Spleen (tissue), 11 donors: ENCODE results near the gene TTC22. TPM values are rescaled to one million over a fixed set of nuclear protein-coding genes. Genes with fewer than 3 reads are reported as not detected.

ENCODE experiments used
- DNase-seq: peaks from one replicate; pipeline ENCODE4 v3.0.0-alpha.2; 2020
- H3K27ac ChIP-seq, 8 donors: fragments of 200-600 bp; sonication (generic) in 7 of 8; 1 replicate in 4 of 8; 2 replicates in 4 of 8; pipeline versions ENCODE4 v1.5.0 to v1.8.0; 2016 to 2021; ENCODE audit warnings: inconsistent platforms in 4 of 8, mild to moderate bottlenecking in 4 of 8, moderate library complexity in 1 of 8
- H3K27me3 ChIP-seq, 7 donors: fragments of 200-600 bp; sonication (generic) in 6 of 7; replicated peaks in 1 of 7; 1 replicate in 4 of 7; 2 replicates in 3 of 7; pipeline versions ENCODE4 v1.5.0 to v1.8.0; 2016 to 2021; ENCODE audit warnings: inconsistent platforms in 3 of 7, mild to moderate bottlenecking in 1 of 7
- H3K36me3 ChIP-seq, 6 donors: fragments of 200-600 bp; sonication (generic) in 5 of 6; 1 replicate in 4 of 6; 2 replicates in 2 of 6; pipeline versions ENCODE4 v1.5.0 to v1.8.0; 2016 to 2021; ENCODE audit warnings: inconsistent platforms in 2 of 6
- H3K4me1 ChIP-seq, 6 donors: fragments of 200-600 bp; sonication (generic) in 5 of 6; 1 replicate in 3 of 6; 2 replicates in 3 of 6; pipeline versions ENCODE4 v1.5.0 to v1.8.0; 2016 to 2021; ENCODE audit warnings: inconsistent platforms in 3 of 6
- H3K4me3 ChIP-seq, 8 donors: fragments of 200-600 bp; sonication (generic) in 7 of 8; 1 replicate in 4 of 8; 2 replicates in 4 of 8; pipeline versions ENCODE4 v1.5.0 to v1.8.0; 2016 to 2021; ENCODE audit warnings: inconsistent platforms in 4 of 8, mild to moderate bottlenecking in 4 of 8, moderate library complexity in 2 of 8
- H3K9me3 ChIP-seq, 8 donors: fragments of 200-600 bp; sonication (generic) in 7 of 8; 1 replicate in 4 of 8; 2 replicates in 4 of 8; pipeline versions ENCODE4 v1.5.0 to v1.8.0; 2016 to 2021; ENCODE audit warnings: inconsistent platforms in 4 of 8
- CTCF ChIP-seq, 11 experiments: fragments of 200-600 bp in 7 of 11; fragments of 450-650 bp in 4 of 11; sonication (generic) in 4 of 11; IDR thresholded peaks in 8 of 11; conservative IDR thresholded peaks in 3 of 11; 1 replicate in 7 of 11; 2 replicates in 4 of 11; pipeline versions ENCODE4 v1.4.0 to v1.8.0; 2016 to 2021; ENCODE audit warnings: antibody characterized with exemption in 11 of 11, inconsistent platforms in 4 of 11, mild to moderate bottlenecking in 1 of 11
- POLR2A ChIP-seq, 3 donors: fragments of 450-650 bp; IDR thresholded peaks; one replicate each; pipeline ENCODE4 v1.5.1; 2017; ENCODE audit warnings: antibody characterized with exemption in 3 of 3, mild to moderate bottlenecking in 1 of 3
- POLR2AphosphoS5 ChIP-seq, 3 donors: sonication (generic); formaldehyde crosslinking; IDR thresholded peaks; one replicate each; pipeline ENCODE4 v1.5.1; 2017; ENCODE audit warnings: antibody characterized with exemption in 3 of 3
- WGBS, 5 donors: extraction: QIAGEN DNeasy Blood & Tissue Kit in 3 of 5; methylation state at CpG; one replicate each; pipeline versions ENCODE4 v1.1.5 to v1.1.7; 2013 to 2018; 5-methylcytosine and 5-hydroxymethylcytosine counted together
- intact Hi-C: fragments of 100-400 bp; cut with DNase I; formaldehyde crosslinking; loops from one replicate; pipeline ENCODE4 v1.15.0; 2023; ENCODE audit warnings: low total_unique reads
- polyA plus RNA-seq, 3 donors: library from polyadenylated mRNA; stranded (reverse); fragments of 200-250 nt; gene quantifications; one replicate each; pipeline ENCODE4 v1.2.1, GENCODE V29; 2013
- total RNA-seq, 7 donors: library from RNA; depleted of rRNA in 3 of 7; stranded (reverse); fragments of >200 nt in 3 of 7; fragmentation: NEBNext Ultra II Directional in 4 of 7; extraction: Animal tissue kit (Norgen Biotek cat#: 25700) in 4 of 7; gene quantifications; one replicate each; pipeline versions ENCODE4 v1.1.0 to v1.2.1, GENCODE V29; 2016 to 2021
- donor health status: healthy with polysubstance abuse.
- donor health status: DM: no; HTN: no; CAD: no; lungs with moderate emphysema.
- donor health status: DM: no; HTN: no; CAD: no.
- donor health status: Bipolar disorder and iron deficiency.
- donor health status: healthy.
- donor health status: DM: no; HTN: no; CAD: no.
- donor health status: DM: yes; HTN: yes; CAD: no.

Gene TTC22
- total and polyA plus RNA-seq, 10 donors, result 0.73 to 6.4 (median 3.5) TPM

- 82 to 91% (median 88%) methylated on average over 2 of the region's 2 CpGs for WGBS, 5 donors
Observed at GRCh38 chr1:54782588-54782987, 18.5 kb downstream of the TTC22 start.

GRCh38 chr1:54782156-54782555, 19.0 kb downstream of the TTC22 start:
- 74 to 85% (median 77%) methylated on average over 6 of the region's 6 CpGs for WGBS, 5 donors
- Histone ChIP-seq H3K4me1 (peaks cover 0 to 10% (median 0%) of the 10 kb centered on the region in 6 donors), H3K4me3 (no peak overlapping the region), H3K27ac (no peak overlapping the region), H3K9me3 (no peaks in the 10 kb centered on the region), H3K27me3 (peaks cover 0 to 26% (median 5%) of the 10 kb centered on the region in 7 donors), H3K36me3 (peaks cover 0 to 64% (median 7%) of the 10 kb centered on the region in 6 donors)
- DNase-seq, result no peak
- TF ChIP-seq POLR2AphosphoS5 (IDR thresholded peaks at IDR 0.05) (no peak), CTCF (IDR thresholded peaks at IDR 0.05 in 8 of 11, conservative IDR thresholded peaks at IDR 0.05 in 3 of 11) (no peak), POLR2A (IDR thresholded peaks at IDR 0.05) (no peak)
- intact Hi-C loops, result no loop called here

More at GRCh38 chr1:54782588-54782987, 18.5 kb downstream of the TTC22 start:
- Histone ChIP-seq H3K9me3 (no peaks in the 10 kb centered on the region), H3K27me3 (peaks cover 0 to 27% (median 5%) of the 10 kb centered on the region in 7 donors), H3K36me3 (peaks cover 0 to 69% (median 7%) of the 10 kb centered on the region in 6 donors), H3K4me3 (no peak overlapping the region), H3K27ac (no peak overlapping the region), H3K4me1 (peaks cover 0 to 10% (median 0%) of the 10 kb centered on the region in 6 donors)
- no peak for DNase-seq
- intact Hi-C loops, result no loop called here
- TF ChIP-seq CTCF (IDR thresholded peaks at IDR 0.05 in 8 of 11, conservative IDR thresholded peaks at IDR 0.05 in 3 of 11), result no peak
- no peak for TF ChIP-seq POLR2AphosphoS5 (IDR thresholded peaks at IDR 0.05)
- TF ChIP-seq POLR2A (IDR thresholded peaks at IDR 0.05), result no peak

- no peak overlapping the region for H3K4me3 ChIP-seq
- DNase-seq, result no peak
- peaks cover 0 to 21% (median 5%) of the 10 kb centered on the region in 7 donors for H3K27me3 ChIP-seq
- no peak for TF ChIP-seq POLR2A (IDR thresholded peaks at IDR 0.05)
- no peak for TF ChIP-seq POLR2AphosphoS5 (IDR thresholded peaks at IDR 0.05)
- no peak for TF ChIP-seq CTCF (IDR thresholded peaks at IDR 0.05 in 8 of 11, conservative IDR thresholded peaks at IDR 0.05 in 3 of 11)
- H3K9me3 ChIP-seq, result no peaks in the 10 kb centered on the region
- H3K27ac ChIP-seq, result no peak overlapping the region
- intact Hi-C loops, result no loop called here
- 44 to 79% (median 59%) methylated on average over 56 to 74 of the region's 74 CpGs for WGBS, 5 donors
- peaks cover 0 to 54% (median 7%) of the 10 kb centered on the region in 6 donors for H3K36me3 ChIP-seq
- H3K4me1 ChIP-seq, result peaks cover 0 to 10% (median 0%) of the 10 kb centered on the region in 6 donors
Observed at GRCh38 chr1:54781023-54781723, 19.9 kb downstream of the TTC22 start.

GRCh38 chr1:54777431-54777830, 23.7 kb downstream of the TTC22 start:
- intact Hi-C loops, result no loop called here
- peaks cover 0 to 20% (median 5%) of the 10 kb centered on the region in 7 donors for H3K27me3 ChIP-seq
- TF ChIP-seq POLR2AphosphoS5 (IDR thresholded peaks at IDR 0.05) (no peak), CTCF (IDR thresholded peaks at IDR 0.05 in 8 of 11, conservative IDR thresholded peaks at IDR 0.05 in 3 of 11) (no peak), POLR2A (IDR thresholded peaks at IDR 0.05) (no peak)
- H3K4me1 ChIP-seq, result peaks cover 0 to 10% (median 0%) of the 10 kb centered on the region in 6 donors
- WGBS, 5 donors, result 61 to 94% (median 85%) methylated on average over 4 of the region's 4 CpGs
- DNase-seq, result no peak
- H3K4me3 ChIP-seq, result no peak overlapping the region
- H3K27ac ChIP-seq, result no peak overlapping the region
- H3K9me3 ChIP-seq, result no peaks in the 10 kb centered on the region
- H3K36me3 ChIP-seq, result peaks cover 0 to 27% (median 0%) of the 10 kb centered on the region in 6 donors
